ENCODE results near the gene ABCB4.
"Not testable (repeated sequence)": the region's sequence is repeated elsewhere in the genome, so short reads cannot be mapped to it uniquely, and the experiment has no call there.

ABCB4 gene

GRCh38 chr7:87474533-87475358 lies 734 bp downstream of the ABCB4 start:
- peak; percentile 42 for DNase-seq

- DNase-seq: no peak
Observed at GRCh38 chr7:87473986-87474385, 1.5 kb downstream of the ABCB4 start.

- no peak for DNase-seq
Observed at GRCh38 chr7:87473192-87473591, 2.3 kb downstream of the ABCB4 start.

GRCh38 chr7:87471473-87471872 lies 4.0 kb downstream of the ABCB4 start:
- DNase-seq: no peak

GRCh38 chr7:87469204-87469603 lies 6.3 kb downstream of the ABCB4 start:
- DNase-seq: not testable (repeated sequence)

GRCh38 chr7:87465534-87465880 lies 10.0 kb downstream of the ABCB4 start:
- DNase-seq: not testable (repeated sequence)

GRCh38 chr7:87464830-87465533 lies 10.5 kb downstream of the ABCB4 start:
- not testable (repeated sequence) for DNase-seq

GRCh38 chr7:87463982-87464381 lies 11.5 kb downstream of the ABCB4 start:
- DNase-seq: no peak

GRCh38 chr7:87460444-87460843 lies 15.0 kb downstream of the ABCB4 start:
- DNase-seq: not testable (repeated sequence)

GRCh38 chr7:87459941-87460340 lies 15.5 kb downstream of the ABCB4 start:
- no peak for DNase-seq

GRCh38 chr7:87458148-87458547 lies 17.3 kb downstream of the ABCB4 start:
- DNase-seq: no peak

- no peak for DNase-seq
Observed at GRCh38 chr7:87456247-87456646, 19.2 kb downstream of the ABCB4 start.

- no peak for DNase-seq
Observed at GRCh38 chr7:87452279-87452678, 23.2 kb downstream of the ABCB4 start.

- DNase-seq: no peak
Observed at GRCh38 chr7:87451187-87451586, 24.3 kb downstream of the ABCB4 start.

GRCh38 chr7:87450706-87451105 lies 24.8 kb downstream of the ABCB4 start:
- DNase-seq: no peak

GRCh38 chr7:87448388-87448787 lies 27.1 kb downstream of the ABCB4 start:
- DNase-seq: no peak

GRCh38 chr7:87447116-87447635 lies 28.3 kb downstream of the ABCB4 start:
- no peak for DNase-seq

- no peak for DNase-seq
Observed at GRCh38 chr7:87445897-87446296, 29.6 kb downstream of the ABCB4 start.

- DNase-seq: no peak
Observed at GRCh38 chr7:87435546-87435945, 39.9 kb downstream of the ABCB4 start.

GRCh38 chr7:87432536-87432935 lies 42.9 kb downstream of the ABCB4 start:
- no peak for DNase-seq

- no peak for DNase-seq
Observed at GRCh38 chr7:87427288-87427687, 48.2 kb downstream of the ABCB4 start.

- no peak for DNase-seq
Observed at GRCh38 chr7:87426160-87426559, 49.3 kb downstream of the ABCB4 start.

GRCh38 chr7:87424075-87424474 lies 51.4 kb downstream of the ABCB4 start:
- DNase-seq: no peak

GRCh38 chr7:87420173-87420572 lies 55.3 kb downstream of the ABCB4 start:
- no peak for DNase-seq

All from HCEC 1CT (cell line).